ENCODE results near the gene KIAA0586. TPM values are rescaled to one million over a fixed set of nuclear protein-coding genes. Genes with fewer than 3 reads are reported as not detected.

Gene KIAA0586
- total and polyA plus RNA-seq, 2 of the 4 experiments (the other 2 are of a cell fraction) = 9.4 to 36.7 TPM

DNA sequence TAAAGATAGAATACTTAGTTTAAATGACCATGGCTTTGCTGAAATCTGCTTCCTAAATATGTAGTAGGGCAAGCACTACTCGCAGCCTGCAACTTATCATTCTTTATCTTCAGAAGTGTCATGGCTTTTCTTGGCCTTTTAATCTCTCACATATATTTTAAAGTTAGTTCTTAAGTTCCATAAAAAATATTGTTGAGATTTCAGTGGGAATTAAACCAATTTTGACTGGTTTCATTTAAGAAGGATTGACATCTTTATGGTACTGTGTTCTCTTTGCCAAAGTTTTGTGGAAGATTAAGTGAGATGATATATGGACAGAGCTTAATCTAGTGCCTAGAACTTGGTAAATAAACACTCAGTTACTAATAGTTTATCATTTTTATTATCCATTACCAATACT is 56.7 kb downstream of the KIAA0586 start:
- ATAC-seq (ENCODE audit: low read depth) (no peak), DNase-seq (no peak)
- BruUV-seq (replicated peaks) = no TSS peak
- no peak overlapping the region for H3K27ac ChIP-seq (ENCODE audit: insufficient read depth, low read length)
- no peak for TF ChIP-seq RAD21 (IDR thresholded peaks at IDR 0.05; ENCODE audit: low read length)
- TF ChIP-seq CHD1 (IDR thresholded peaks at IDR 0.05; ENCODE audit: low read depth, low read length) = no peak
- TF ChIP-seq NFE2L2 (IDR thresholded peaks at IDR 0.05; ENCODE audit: low read depth, low read length) = no peak
- no peak for TF ChIP-seq POLR2A (IDR thresholded peaks at IDR 0.05; ENCODE audit: low read depth, low read length)
- TF ChIP-seq RCOR1 (IDR thresholded peaks at IDR 0.05; ENCODE audit: insufficient replicate concordance, low read length) = no peak
- TF ChIP-seq RFX5 (IDR thresholded peaks at IDR 0.05; ENCODE audit: low read depth, low read length) = no peak
- TF ChIP-seq MAFK (IDR thresholded peaks at IDR 0.05; ENCODE audit: low read depth, low read length) = no peak
- TF ChIP-seq, protein P1, sequence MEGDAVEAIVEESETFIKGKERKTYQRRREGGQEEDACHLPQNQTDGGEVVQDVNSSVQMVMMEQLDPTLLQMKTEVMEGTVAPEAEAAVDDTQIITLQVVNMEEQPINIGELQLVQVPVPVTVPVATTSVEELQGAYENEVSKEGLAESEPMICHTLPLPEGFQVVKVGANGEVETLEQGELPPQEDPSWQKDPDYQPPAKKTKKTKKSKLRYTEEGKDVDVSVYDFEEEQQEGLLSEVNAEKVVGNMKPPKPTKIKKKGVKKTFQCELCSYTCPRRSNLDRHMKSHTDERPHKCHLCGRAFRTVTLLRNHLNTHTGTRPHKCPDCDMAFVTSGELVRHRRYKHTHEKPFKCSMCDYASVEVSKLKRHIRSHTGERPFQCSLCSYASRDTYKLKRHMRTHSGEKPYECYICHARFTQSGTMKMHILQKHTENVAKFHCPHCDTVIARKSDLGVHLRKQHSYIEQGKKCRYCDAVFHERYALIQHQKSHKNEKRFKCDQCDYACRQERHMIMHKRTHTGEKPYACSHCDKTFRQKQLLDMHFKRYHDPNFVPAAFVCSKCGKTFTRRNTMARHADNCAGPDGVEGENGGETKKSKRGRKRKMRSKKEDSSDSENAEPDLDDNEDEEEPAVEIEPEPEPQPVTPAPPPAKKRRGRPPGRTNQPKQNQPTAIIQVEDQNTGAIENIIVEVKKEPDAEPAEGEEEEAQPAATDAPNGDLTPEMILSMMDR (conservative IDR thresholded peaks at IDR 0.05; ENCODE audit: low read depth, low read length) = no peak
- TF ChIP-seq, protein P2, sequence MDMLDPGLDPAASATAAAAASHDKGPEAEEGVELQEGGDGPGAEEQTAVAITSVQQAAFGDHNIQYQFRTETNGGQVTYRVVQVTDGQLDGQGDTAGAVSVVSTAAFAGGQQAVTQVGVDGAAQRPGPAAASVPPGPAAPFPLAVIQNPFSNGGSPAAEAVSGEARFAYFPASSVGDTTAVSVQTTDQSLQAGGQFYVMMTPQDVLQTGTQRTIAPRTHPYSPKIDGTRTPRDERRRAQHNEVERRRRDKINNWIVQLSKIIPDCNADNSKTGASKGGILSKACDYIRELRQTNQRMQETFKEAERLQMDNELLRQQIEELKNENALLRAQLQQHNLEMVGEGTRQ (IDR thresholded peaks at IDR 0.05; ENCODE audit: low read depth, low read length) = no peak
- no peak for TF ChIP-seq MAZ (IDR thresholded peaks at IDR 0.05; ENCODE audit: borderline replicate concordance, low read depth, low read length)
- TF ChIP-seq MXI1 (IDR thresholded peaks at IDR 0.05; ENCODE audit: borderline replicate concordance, low read depth, low read length) = no peak
- no peak for TF ChIP-seq BHLHE40 (IDR thresholded peaks at IDR 0.05; ENCODE audit: low read depth, low read length)
- TF ChIP-seq SMC3 (IDR thresholded peaks at IDR 0.05; ENCODE audit: low read depth, low read length) = no peak
- no peak for TF ChIP-seq FOS (IDR thresholded peaks at IDR 0.05; ENCODE audit: low read depth, low read length)
- no peak for TF ChIP-seq CEBPB (IDR thresholded peaks at IDR 0.05; ENCODE audit: low read depth, low read length)
- TF ChIP-seq ELK1 (IDR thresholded peaks at IDR 0.05; ENCODE audit: borderline replicate concordance, low read depth, low read length) = no peak
- H3K9me1 ChIP-seq (ENCODE audit: insufficient read depth, low read length) = no peaks in the 10 kb centered on the region; the same call in 1 of the 2 replicates
- H3K23ac ChIP-seq (ENCODE audit: low read depth, low read length) = no peak overlapping the region
- 0 out of 2 replicates have a peak, but pooled peaks cover 2% of the 10 kb centered on the region for H3K36me3 ChIP-seq (ENCODE audit: control insufficient read depth, insufficient read depth, low read length)
- H3K9me3 ChIP-seq (ENCODE audit: control insufficient read depth, insufficient read depth, low read length) = no peaks in the 10 kb centered on the region
- H2BK120ac ChIP-seq (ENCODE audit: low read depth, low read length) = no peak overlapping the region
- ChIA-PET CTCF (no interaction called here), POLR2A (ENCODE audit: unreplicated experiment) (no interaction called here)
- peaks cover 2% of the 10 kb centered on the region; the same call in 1 of the 2 replicates for H3K4me1 ChIP-seq (ENCODE audit: control insufficient read depth, insufficient read depth, low read length)
- H3K4me3 ChIP-seq (ENCODE audit: insufficient read depth, low read depth, low read length) = no peak overlapping the region
- intact Hi-C loops (cut with micrococcal nuclease) = no loop called here
- H3K9ac ChIP-seq (ENCODE audit: low read depth, low read length) = no peak overlapping the region
- no peak overlapping the region for H4K5ac ChIP-seq (ENCODE audit: low read depth, low read length)
- no peak overlapping the region for H3K56ac ChIP-seq (ENCODE audit: extremely low read depth, insufficient read depth, low read length)
- no peak overlapping the region for H4K8ac ChIP-seq (ENCODE audit: low read depth in 2 of 2, low read length in 2 of 2)
- dilution Hi-C loops (cut with HindIII; ENCODE audit: low sequenced_read_pairs, unreplicated experiment) = no loop called here
- no peak overlapping the region for H3K14ac ChIP-seq (replicated peaks; ENCODE audit: low read depth, low read length)
- no peak overlapping the region for H4K91ac ChIP-seq (ENCODE audit: insufficient read depth, low read depth, low read length)
- no peak overlapping the region for H2BK15ac ChIP-seq (ENCODE audit: low read depth, low read length)
- H3K18ac ChIP-seq (ENCODE audit: low read depth, low read length) = no peak overlapping the region
- H4K20me1 ChIP-seq (ENCODE audit: insufficient read depth, low read length) = no peaks in the 10 kb centered on the region
- no peak overlapping the region for H2AFZ ChIP-seq (replicated peaks; ENCODE audit: low read length, poor library complexity)
- H2AK9ac ChIP-seq (replicated peaks; ENCODE audit: low read depth, low read length, poor library complexity) = no peak overlapping the region
- no peak overlapping the region for H2BK5ac ChIP-seq (ENCODE audit: low read depth, low read length, poor library complexity, severe bottlenecking)
- WGBS, 2 experiments (ENCODE audit: extremely low coverage in 2 of 2, insufficient read length in 1 of 2) = no CpG with 5 or more reads among the region's 1 CpG
- H3K27me3 ChIP-seq (ENCODE audit: control insufficient read depth, insufficient read depth, low read length) = no peaks in the 10 kb centered on the region
- in situ Hi-C loops (cut with MboI; ENCODE audit: low sequenced_read_pairs) = loop anchor here (25.0 kb wide), 1 partner anchor 978 kb away; the partner anchor contains the start of gene GPR135
- H2AK5ac ChIP-seq (ENCODE audit: low read depth, low read length) = no peak overlapping the region
- H3K79me1 ChIP-seq (ENCODE audit: low read depth in 1 of 2, low read length in 2 of 2) = no peaks in the 10 kb centered on the region
- no peak overlapping the region for H2BK20ac ChIP-seq (ENCODE audit: low read depth, low read length)
- H3K4me2 ChIP-seq (ENCODE audit: low read depth, low read length) = no peak overlapping the region
- H3K4ac ChIP-seq (ENCODE audit: low read depth, low read length) = no peak overlapping the region

Data from IMR-90 (cell line).